OCI-LY3 (cell line): ENCODE results near the gene DNAJC10.

Experiments
- H2AFZ ChIP-seq: fragments of 200-600, 300-600 bp; shearing (Covaris generic); 2 replicates; pipeline ENCODE4 v1.6.0; 2014; ENCODE audit warnings: antibody characterized with exemption, low read depth, low read length
- H3K27ac ChIP-seq: fragments of 200-600, 300-600 bp; sonication (generic); 2 replicates; pipeline ENCODE4 v1.5.1; 2014; ENCODE audit warnings: mild to moderate bottlenecking, low read length, moderate library complexity, mixed read lengths
- H3K27me3 ChIP-seq: fragments of 200-600, 300-600 bp; sonication (generic); 2 replicates; pipeline ENCODE4 v1.6.1; 2014; ENCODE audit warnings: low read depth, low read length, mixed read lengths
- H3K36me3 ChIP-seq: fragments of 200-600, 300-600 bp; sonication (generic); replicated peaks from 2 replicates; pipeline ENCODE3; 2014; ENCODE audit warnings: low read depth, low read length, mixed read lengths
- H3K4me1 ChIP-seq: fragments of 300-600, 200-600 bp; sonication (generic); 2 replicates; pipeline ENCODE4 v1.6.1; 2014; ENCODE audit warnings: low read length, mixed read lengths
- H3K4me2 ChIP-seq: fragments of 200-600, 300-600 bp; sonication (generic); 2 replicates; pipeline ENCODE4 v1.6.1; 2014; ENCODE audit warnings: low read length, mixed read lengths
- H3K4me3 ChIP-seq: fragments of 300-600, 200-600 bp; sonication (generic); 2 replicates; pipeline ENCODE4 v1.5.1; 2014; ENCODE audit warnings: antibody characterized with exemption, mild to moderate bottlenecking, low read length, moderate library complexity
- H3K79me2 ChIP-seq: fragments of 300-600, 200-600 bp; shearing (Covaris generic); 2 replicates; pipeline ENCODE4 v1.6.1; 2014; ENCODE audit warnings: mild to moderate bottlenecking, low read length, mixed read lengths
- H3K9ac ChIP-seq: fragments of 300-600, 200-600 bp; shearing (Covaris generic); 2 replicates; pipeline ENCODE4 v1.6.0; 2014; ENCODE audit warnings: mild to moderate bottlenecking, low read length, moderate library complexity
- H3K9me3 ChIP-seq: fragments of 200-600, 300-600 bp; shearing (Covaris generic); 2 replicates; pipeline ENCODE4 v1.6.1; 2014; ENCODE audit warnings: low read length, mixed read lengths; ENCODE audit not compliant: insufficient read depth
- H4K20me1 ChIP-seq: fragments of 200-600, 300-600 bp; sonication (generic); 2 replicates; pipeline ENCODE4 v1.6.1; 2016; ENCODE audit warnings: low read length, mixed read lengths; ENCODE audit not compliant: insufficient read depth
- CTCF ChIP-seq: fragments of 200-600, 300-600 bp; sonication (generic); IDR thresholded peaks from 2 replicates; pipeline ENCODE4 v1.5.1; 2014; ENCODE audit warnings: antibody characterized with exemption, low read length, low read depth
- EZH2phosphoT487 ChIP-seq: fragments of 200-600 bp; shearing (Covaris generic); IDR thresholded peaks from 2 replicates; pipeline ENCODE4 v1.6.1; 2018; ENCODE audit warnings: antibody characterized with exemption, mixed run types, low read depth

DNAJC10 gene

GRCh38 chr2:182715892-182716649 lies at the start of gene DNAJC10:
TSS of gene DNAJC10 (plus strand) at chr2:182716257. CDS start at chr2:182718087, 1,830 bp downstream.
- Histone ChIP-seq H4K20me1 (no peaks in the 10 kb centered on the region), H3K4me1 (peaks cover 30% of the 10 kb centered on the region), H3K36me3 (peaks cover 3% of the 10 kb centered on the region), H3K9ac (peak within 1 kb of the TSS; percentile 81), H3K4me2 (peak within 1 kb of the TSS; percentile 97), H3K27me3 (no peaks in the 10 kb centered on the region), H3K27ac (peak within 1 kb of the TSS; percentile 67), H2AFZ (peak within 1 kb of the TSS; percentile 59), H3K4me3 (peak within 1 kb of the TSS; percentile 89), H3K9me3 (no peaks in the 10 kb centered on the region), H3K79me2 (peaks cover 23% of the 10 kb centered on the region)
- no peak for TF ChIP-seq CTCF
- no peak for TF ChIP-seq EZH2phosphoT487

- H3K4me2 ChIP-seq = 0 out of 2 replicates have a peak overlapping the region, but pooled peaks have one; percentile 4
- peak; percentile 67 for TF ChIP-seq CTCF
- no peak for TF ChIP-seq EZH2phosphoT487
- no peaks in the 10 kb centered on the region for H3K79me2 ChIP-seq
- H3K4me3 ChIP-seq = no peak overlapping the region
- no peaks in the 10 kb centered on the region for H4K20me1 ChIP-seq
- no peak overlapping the region for H3K27ac ChIP-seq
- peak overlapping the region; percentile 58 for H2AFZ ChIP-seq
- H3K4me1 ChIP-seq = peaks cover 6% of the 10 kb centered on the region; the same call in 1 of the 2 replicates
- no peaks in the 10 kb centered on the region for H3K27me3 ChIP-seq
- no peak overlapping the region for H3K9ac ChIP-seq
- H3K9me3 ChIP-seq = no peaks in the 10 kb centered on the region
- no peaks in the 10 kb centered on the region for H3K36me3 ChIP-seq
These were observed 49.3 kb upstream of the DNAJC10 start for GRCh38 chr2:182666674-182667314.

- Histone ChIP-seq H3K9ac (no peak overlapping the region), H3K27ac (no peak overlapping the region), H3K4me2 (no peak overlapping the region), H3K79me2 (no peaks in the 10 kb centered on the region), H4K20me1 (no peaks in the 10 kb centered on the region), H3K9me3 (no peaks in the 10 kb centered on the region), H3K4me1 (peaks cover 6% of the 10 kb centered on the region; the same call in 1 of the 2 replicates), H3K36me3 (no peaks in the 10 kb centered on the region), H3K4me3 (no peak overlapping the region), H2AFZ (peak overlapping the region; percentile 58), H3K27me3 (no peaks in the 10 kb centered on the region)
- TF ChIP-seq EZH2phosphoT487 (no peak), CTCF (no peak)
These were observed 48.8 kb upstream of the DNAJC10 start for GRCh38 chr2:182667315-182667695.

GRCh38 chr2:182668671-182669070 lies 47.4 kb upstream of the DNAJC10 start:
- Histone ChIP-seq H3K4me1 (peaks cover 6% of the 10 kb centered on the region; the same call in 1 of the 2 replicates), H2AFZ (no peak overlapping the region), H3K4me2 (no peak overlapping the region), H3K9me3 (no peaks in the 10 kb centered on the region), H3K4me3 (no peak overlapping the region), H3K27ac (no peak overlapping the region), H3K36me3 (no peaks in the 10 kb centered on the region), H3K27me3 (no peaks in the 10 kb centered on the region), H3K79me2 (no peaks in the 10 kb centered on the region), H4K20me1 (no peaks in the 10 kb centered on the region), H3K9ac (no peak overlapping the region)
- no peak for TF ChIP-seq EZH2phosphoT487
- no peak for TF ChIP-seq CTCF
